ENCODE results near the gene P2RX2.
A peak's percentile ranks its signal among the peaks of the same experiment; 100 is the strongest.
"Not testable (repeated sequence)": the region's sequence is repeated elsewhere in the genome, so short reads cannot be mapped to it uniquely, and the experiment has no call there.

The P2RX2 gene

DNA sequence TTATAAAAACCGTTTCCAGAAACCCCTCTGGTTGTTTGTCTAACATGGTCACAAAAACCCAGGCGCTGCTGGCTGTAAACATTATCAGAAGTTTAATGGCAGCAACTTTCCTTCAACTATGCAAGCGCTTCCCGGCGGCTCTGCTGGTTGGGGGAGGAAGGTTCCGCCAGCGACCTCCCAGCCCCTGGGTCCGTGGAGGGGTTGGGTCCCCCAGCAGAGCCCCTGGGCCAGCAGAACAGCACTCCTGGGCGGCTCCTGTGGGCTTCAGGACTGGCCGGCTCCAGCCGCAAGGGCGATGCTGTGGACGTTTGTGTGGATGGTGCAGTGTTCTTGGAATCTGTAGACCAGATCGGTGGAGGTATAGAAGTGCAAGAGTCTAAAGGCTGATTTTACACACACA lies 34.1 kb upstream of the P2RX2 start:
- no peak for DNase-seq

DNA sequence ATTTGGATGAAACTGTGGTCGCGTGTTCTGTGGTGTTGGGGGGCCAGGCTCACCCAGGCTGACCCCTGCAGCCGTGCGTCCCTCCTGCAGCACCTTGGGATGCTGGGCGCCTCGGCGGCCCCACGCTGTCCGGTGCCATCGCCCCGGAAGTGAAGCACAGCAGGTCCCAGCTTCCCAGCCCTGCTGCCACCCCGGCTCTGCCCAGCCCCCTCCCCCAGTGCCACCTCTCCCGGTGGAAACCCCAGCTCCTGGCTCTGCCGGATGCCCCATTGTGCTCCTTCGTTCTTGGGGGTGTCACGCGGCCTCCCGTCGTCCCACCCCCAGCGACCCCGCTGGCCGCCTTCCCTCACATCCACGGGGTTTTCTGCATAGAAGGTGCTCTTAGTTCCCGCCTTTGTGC lies 33.4 kb upstream of the P2RX2 start:
- DNase-seq, result no peak

- no peak for DNase-seq
Observed at GRCh38 chr12:132586929-132587328, 31.6 kb upstream of the P2RX2 start.

DNA sequence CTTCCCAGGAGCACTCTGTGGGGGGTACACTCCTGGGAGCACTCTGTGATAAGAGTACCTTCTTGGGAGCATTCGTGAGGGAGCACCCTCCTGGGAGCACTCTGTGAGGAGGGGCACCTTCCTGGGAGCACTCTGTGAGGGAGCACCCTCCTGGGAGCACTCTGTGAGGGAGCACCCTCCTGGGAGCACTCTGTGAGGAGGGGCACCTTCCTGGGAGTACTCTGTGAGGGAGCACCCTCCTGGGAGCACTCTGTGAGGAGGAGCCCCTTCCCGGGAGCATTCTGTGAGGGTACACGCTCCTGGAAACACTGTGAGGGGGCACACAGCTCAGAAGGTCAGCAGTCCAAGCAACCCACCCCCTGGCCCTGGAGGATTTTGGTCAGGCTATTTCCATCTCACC lies 30.8 kb upstream of the P2RX2 start:
- DNase-seq, result no peak

GRCh38 chr12:132588319-132588718 lies 30.3 kb upstream of the P2RX2 start:
- DNase-seq, result no peak

DNA sequence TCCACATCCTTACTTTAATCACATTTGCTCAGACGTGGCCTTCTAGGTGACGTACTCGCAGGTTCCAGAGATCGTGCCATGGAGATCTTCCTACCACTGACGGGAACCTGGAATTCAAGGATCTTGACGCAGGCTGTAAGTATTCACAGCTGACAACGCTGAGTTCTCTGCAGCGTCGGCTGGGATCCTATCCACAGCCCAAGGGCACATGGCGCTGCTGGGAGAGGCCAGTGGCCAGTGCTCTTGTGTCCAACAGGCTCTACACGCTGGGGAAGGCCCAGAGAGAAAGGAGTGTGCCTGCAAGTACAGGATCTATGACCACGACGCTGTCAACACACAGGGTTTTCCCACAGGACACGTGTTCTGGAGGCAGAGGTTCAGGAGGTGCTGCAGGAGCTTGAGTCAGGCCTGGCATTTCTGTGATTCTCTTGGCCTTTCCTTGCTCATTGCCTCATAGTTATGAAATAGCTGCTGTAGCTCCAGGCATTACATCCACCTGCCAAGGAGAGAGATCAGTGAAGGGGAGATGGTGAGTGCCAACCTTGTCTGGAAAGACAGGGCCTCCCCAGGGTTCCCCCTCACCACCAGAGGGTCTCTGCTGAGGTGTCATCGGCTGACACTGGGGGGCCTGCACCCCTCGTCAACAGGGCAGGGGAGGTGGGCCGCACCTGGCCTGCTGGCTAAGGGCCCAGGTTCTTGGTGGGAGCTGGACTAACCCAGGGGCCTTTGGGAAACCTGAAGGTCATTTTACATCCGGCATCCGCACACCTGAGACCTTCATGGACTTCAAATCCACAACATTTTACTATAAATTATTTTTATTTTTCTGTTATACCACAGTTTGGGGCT lies 29.5 kb upstream of the P2RX2 start:
- no peak for DNase-seq

- DNase-seq, result no peak
Observed at GRCh38 chr12:132591107-132591935, 27.3 kb upstream of the P2RX2 start.

- DNase-seq, result no peak
Observed at GRCh38 chr12:132592282-132592970, 26.1 kb upstream of the P2RX2 start.

- no peak for DNase-seq
Observed at GRCh38 chr12:132593071-132593470, 25.5 kb upstream of the P2RX2 start.

DNA sequence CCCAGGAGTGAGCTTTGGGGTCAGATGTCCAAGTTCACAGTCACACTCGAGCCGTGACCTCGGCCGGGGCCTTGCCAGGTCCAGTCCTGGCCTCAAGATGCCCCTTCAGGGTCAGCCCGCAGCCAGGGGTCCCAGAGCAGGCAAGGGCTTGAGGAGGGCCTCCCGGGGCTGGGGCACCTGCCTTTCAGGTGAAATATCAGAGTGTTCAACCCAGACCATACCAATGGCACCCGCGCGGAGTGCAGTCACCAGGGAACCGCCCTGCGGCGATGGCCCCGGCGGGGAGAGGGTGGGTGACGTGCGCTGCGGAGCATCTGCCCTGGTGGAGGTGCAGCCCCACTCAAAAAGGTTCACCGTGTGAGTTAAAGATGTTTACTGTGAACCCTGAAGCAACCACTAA lies 25.1 kb upstream of the P2RX2 start:
- DNase-seq, result no peak

DNA sequence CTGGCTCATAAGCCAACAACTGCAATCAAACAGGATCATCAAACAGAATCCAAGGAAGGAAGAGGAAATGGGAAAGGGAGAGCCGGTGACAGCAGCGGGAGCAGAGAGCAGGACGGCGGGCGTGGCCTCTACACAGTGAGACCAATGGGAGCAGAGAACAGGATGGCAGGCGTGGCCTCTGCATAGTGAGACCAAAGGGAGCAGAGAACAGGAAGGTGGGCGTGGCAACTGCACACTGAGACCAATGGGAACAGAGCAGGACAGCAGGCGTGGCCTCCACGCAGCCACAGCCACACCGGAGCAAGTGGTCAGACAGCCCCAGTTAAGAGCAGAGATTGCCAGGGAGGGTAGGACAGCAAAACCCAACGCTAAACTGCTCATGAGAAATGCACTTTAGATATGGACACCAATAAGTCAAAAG lies 24.6 kb upstream of the P2RX2 start:
- peak; percentile 94 to 96 for DNase-seq

GRCh38 chr12:132595183-132595582 lies 23.4 kb upstream of the P2RX2 start:
- DNase-seq, result no peak

DNA sequence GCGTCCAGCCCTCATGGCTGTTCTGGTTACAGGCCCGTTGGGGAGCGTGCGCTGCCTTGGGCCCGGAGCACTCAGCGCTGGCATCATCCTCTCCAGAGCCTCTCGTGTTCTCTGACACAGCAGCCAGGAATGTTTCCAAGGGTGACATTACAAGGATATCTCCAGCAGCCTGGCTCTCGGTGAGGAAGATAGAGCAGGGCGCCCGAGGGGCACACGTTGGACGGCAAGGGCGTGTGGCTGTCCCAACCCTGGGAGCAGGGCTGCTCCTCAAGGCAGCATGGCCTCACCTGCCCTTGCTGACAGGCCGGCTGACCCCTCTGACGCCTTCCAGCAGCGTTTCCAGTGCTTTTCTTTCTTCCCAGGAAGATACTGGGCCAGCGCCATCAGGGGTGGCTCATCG lies 22.6 kb upstream of the P2RX2 start:
- no peak for DNase-seq

- DNase-seq, result no peak
Observed at GRCh38 chr12:132597333-132598316, 21.0 kb upstream of the P2RX2 start.

GRCh38 chr12:132599502-132599901 lies 19.1 kb upstream of the P2RX2 start:
- DNase-seq, result not testable (repeated sequence)

GRCh38 chr12:132600048-132601032 lies 18.2 kb upstream of the P2RX2 start:
- peak; percentile 41 to 69 for DNase-seq

DNA sequence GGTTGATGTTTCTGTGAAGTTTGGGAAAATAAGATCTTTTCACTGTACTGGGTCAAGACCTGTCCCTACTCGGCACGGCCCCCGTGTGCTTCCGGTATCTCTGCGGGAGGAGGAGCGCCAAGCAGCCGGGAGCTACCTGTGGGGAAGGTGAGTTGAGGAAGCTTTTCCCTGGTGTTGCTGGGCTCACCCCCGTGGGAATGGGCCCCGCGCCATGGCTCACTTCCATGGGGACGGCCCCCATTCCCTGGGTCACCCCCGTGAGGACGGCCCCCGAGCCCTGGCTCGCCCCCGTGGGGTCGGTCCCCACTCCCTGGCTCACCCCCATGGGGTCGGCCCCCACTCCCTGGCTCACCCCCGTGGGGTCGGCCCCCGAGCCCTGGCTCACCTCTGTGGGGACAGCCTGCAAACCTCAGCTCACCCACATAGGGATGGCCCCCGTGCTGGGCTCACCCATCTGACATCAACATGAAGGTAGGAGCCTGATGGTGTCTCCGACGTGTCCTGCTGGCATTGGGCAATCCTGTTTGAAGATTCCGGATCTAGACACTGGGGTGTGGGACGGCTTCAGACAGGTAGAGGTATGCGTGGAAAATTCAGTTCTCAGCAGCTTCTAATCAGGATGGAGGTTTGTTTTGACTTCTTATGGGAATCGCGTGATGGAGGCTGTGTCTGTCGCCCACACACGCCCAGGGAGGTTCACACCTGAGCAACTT lies 17.2 kb upstream of the P2RX2 start:
- no peak for DNase-seq

GRCh38 chr12:132602572-132603239 lies 15.9 kb upstream of the P2RX2 start:
- no peak for DNase-seq

All from NCI-H524 (cell line).